MM.1S (cell line): Measurements from ENCODE around the gene ATPAF2.

Experiments
- DNase-seq: peaks from one replicate; pipeline ENCODE4 v3.0.0-alpha.2; 2015
- H2AFZ ChIP-seq: fragments of 300-600 bp; sonication (generic); 2 replicates; pipeline ENCODE4 v1.6.0; 2016; ENCODE audit warnings: antibody characterized with exemption, low read length
- H3F3A ChIP-seq: fragments of 300-600 bp; sonication (generic); 2 replicates; pipeline ENCODE4 v1.6.1; 2016; ENCODE audit warnings: mild to moderate bottlenecking, antibody characterized with exemption, low read length, moderate library complexity, mixed read lengths; ENCODE audit not compliant: insufficient read depth
- H3K27ac ChIP-seq: fragments of 300-600 bp; sonication (generic); 2 replicates; pipeline ENCODE4 v1.5.1; 2016; ENCODE audit warnings: mild to moderate bottlenecking, low read length
- H3K27me3 ChIP-seq: fragments of 300-600 bp; sonication (generic); replicated peaks from 2 replicates; pipeline ENCODE4 v1.6.0; 2016; ENCODE audit warnings: low read length; ENCODE audit not compliant: insufficient read depth
- H3K36me3 ChIP-seq: fragments of 300-600 bp; sonication (generic); replicated peaks from 2 replicates; pipeline ENCODE4 v1.6.1; 2016; ENCODE audit warnings: mild to moderate bottlenecking, low read length, mixed read lengths; ENCODE audit not compliant: insufficient read depth
- H3K4me1 ChIP-seq: fragments of 300-600 bp; sonication (generic); 2 replicates; pipeline ENCODE4 v1.6.1; 2016; ENCODE audit warnings: low read length, mixed read lengths
- H3K4me2 ChIP-seq: fragments of 300-600 bp; sonication (generic); 2 replicates; pipeline ENCODE4 v1.6.0; 2016; ENCODE audit warnings: low read depth, low read length
- H3K4me3 ChIP-seq: fragments of 300-600 bp; sonication (generic); 2 replicates; pipeline ENCODE4 v1.5.1; 2016; ENCODE audit warnings: low read length, mixed read lengths
- H3K79me2 ChIP-seq: fragments of 300-600 bp; sonication (generic); 2 replicates; pipeline ENCODE4 v1.6.1; 2016; ENCODE audit warnings: mixed run types, low read length, mixed read lengths
- H3K9ac ChIP-seq: fragments of 300-600 bp; sonication (generic); 2 replicates; pipeline ENCODE4 v1.6.1; 2016; ENCODE audit warnings: low read length, mixed read lengths
- H3K9me2 ChIP-seq: fragments of 300-600 bp; sonication (generic); replicated peaks from 2 replicates; pipeline ENCODE4 v1.6.1; 2016; ENCODE audit warnings: mild to moderate bottlenecking, low read length, mixed read lengths; ENCODE audit not compliant: insufficient read depth
- H3K9me3 ChIP-seq: fragments of 300-600 bp; sonication (generic); replicated peaks from 2 replicates; pipeline ENCODE4 v1.6.1; 2016; ENCODE audit warnings: mild to moderate bottlenecking, low read length, mixed read lengths; ENCODE audit not compliant: insufficient read depth
- H4K20me1 ChIP-seq: fragments of 300-600 bp; sonication (generic); 2 replicates; pipeline ENCODE4 v1.6.1; 2016; ENCODE audit warnings: mild to moderate bottlenecking, low read length, moderate library complexity, mixed read lengths; ENCODE audit not compliant: insufficient read depth
- EZH2 ChIP-seq: fragments of 300-600 bp; sonication (generic); optimal IDR thresholded peaks from 2 replicates; pipeline ENCODE3; 2017; ENCODE audit warnings: low read depth, mild to moderate bottlenecking, antibody characterized with exemption, low read length, mixed read lengths
- EZH2phosphoT487 ChIP-seq: fragments of 300-600 bp; sonication (generic); IDR thresholded peaks from 2 replicates; pipeline ENCODE4 v1.6.1; 2018; ENCODE audit warnings: antibody characterized with exemption, low read length
- TF ChIP-seq, protein P1 (sequence below): fragments of 300-600 bp; sonication (generic); IDR thresholded peaks from 2 replicates; pipeline ENCODE4 v1.5.1; 2016; ENCODE audit warnings: antibody characterized with exemption, low read length, mixed read lengths

The ATPAF2 gene

GRCh38 chr17:18002171-18002570 is 36.8 kb downstream of the ATPAF2 start:
- H3K4me2 ChIP-seq, result no peak overlapping the region
- no peaks in the 10 kb centered on the region for H3K36me3 ChIP-seq
- no peak overlapping the region for H3K9ac ChIP-seq
- no peaks in the 10 kb centered on the region for H3K9me2 ChIP-seq
- no peak overlapping the region for H3K4me3 ChIP-seq
- H4K20me1 ChIP-seq, result no peaks in the 10 kb centered on the region
- no peaks in the 10 kb centered on the region for H3K79me2 ChIP-seq
- no peaks in the 10 kb centered on the region for H3K4me1 ChIP-seq
- no peak for DNase-seq
- H2AFZ ChIP-seq, result no peak overlapping the region
- no peak overlapping the region for H3K27ac ChIP-seq
- TF ChIP-seq, protein P1, sequence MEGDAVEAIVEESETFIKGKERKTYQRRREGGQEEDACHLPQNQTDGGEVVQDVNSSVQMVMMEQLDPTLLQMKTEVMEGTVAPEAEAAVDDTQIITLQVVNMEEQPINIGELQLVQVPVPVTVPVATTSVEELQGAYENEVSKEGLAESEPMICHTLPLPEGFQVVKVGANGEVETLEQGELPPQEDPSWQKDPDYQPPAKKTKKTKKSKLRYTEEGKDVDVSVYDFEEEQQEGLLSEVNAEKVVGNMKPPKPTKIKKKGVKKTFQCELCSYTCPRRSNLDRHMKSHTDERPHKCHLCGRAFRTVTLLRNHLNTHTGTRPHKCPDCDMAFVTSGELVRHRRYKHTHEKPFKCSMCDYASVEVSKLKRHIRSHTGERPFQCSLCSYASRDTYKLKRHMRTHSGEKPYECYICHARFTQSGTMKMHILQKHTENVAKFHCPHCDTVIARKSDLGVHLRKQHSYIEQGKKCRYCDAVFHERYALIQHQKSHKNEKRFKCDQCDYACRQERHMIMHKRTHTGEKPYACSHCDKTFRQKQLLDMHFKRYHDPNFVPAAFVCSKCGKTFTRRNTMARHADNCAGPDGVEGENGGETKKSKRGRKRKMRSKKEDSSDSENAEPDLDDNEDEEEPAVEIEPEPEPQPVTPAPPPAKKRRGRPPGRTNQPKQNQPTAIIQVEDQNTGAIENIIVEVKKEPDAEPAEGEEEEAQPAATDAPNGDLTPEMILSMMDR, result no peak
- TF ChIP-seq EZH2phosphoT487, result no peak
- no peak for TF ChIP-seq EZH2
- no peaks in the 10 kb centered on the region for H3F3A ChIP-seq
- H3K9me3 ChIP-seq, result no peaks in the 10 kb centered on the region
- no peaks in the 10 kb centered on the region for H3K27me3 ChIP-seq

- Histone ChIP-seq H3K9me3 (no peaks in the 10 kb centered on the region), H3K9ac (no peak overlapping the region), H2AFZ (no peak overlapping the region), H3K4me3 (no peak overlapping the region), H3K79me2 (no peaks in the 10 kb centered on the region), H4K20me1 (no peaks in the 10 kb centered on the region), H3K9me2 (no peaks in the 10 kb centered on the region), H3K27ac (no peak overlapping the region), H3K36me3 (no peaks in the 10 kb centered on the region), H3K4me1 (no peaks in the 10 kb centered on the region), H3K4me2 (no peak overlapping the region), H3K27me3 (no peaks in the 10 kb centered on the region), H3F3A (no peaks in the 10 kb centered on the region)
- no peak for DNase-seq
- TF ChIP-seq, protein P1, result no peak
- TF ChIP-seq EZH2phosphoT487 (no peak), EZH2 (no peak)
These were observed 38.9 kb downstream of the ATPAF2 start for GRCh38 chr17:18000030-18000408.

DNA sequence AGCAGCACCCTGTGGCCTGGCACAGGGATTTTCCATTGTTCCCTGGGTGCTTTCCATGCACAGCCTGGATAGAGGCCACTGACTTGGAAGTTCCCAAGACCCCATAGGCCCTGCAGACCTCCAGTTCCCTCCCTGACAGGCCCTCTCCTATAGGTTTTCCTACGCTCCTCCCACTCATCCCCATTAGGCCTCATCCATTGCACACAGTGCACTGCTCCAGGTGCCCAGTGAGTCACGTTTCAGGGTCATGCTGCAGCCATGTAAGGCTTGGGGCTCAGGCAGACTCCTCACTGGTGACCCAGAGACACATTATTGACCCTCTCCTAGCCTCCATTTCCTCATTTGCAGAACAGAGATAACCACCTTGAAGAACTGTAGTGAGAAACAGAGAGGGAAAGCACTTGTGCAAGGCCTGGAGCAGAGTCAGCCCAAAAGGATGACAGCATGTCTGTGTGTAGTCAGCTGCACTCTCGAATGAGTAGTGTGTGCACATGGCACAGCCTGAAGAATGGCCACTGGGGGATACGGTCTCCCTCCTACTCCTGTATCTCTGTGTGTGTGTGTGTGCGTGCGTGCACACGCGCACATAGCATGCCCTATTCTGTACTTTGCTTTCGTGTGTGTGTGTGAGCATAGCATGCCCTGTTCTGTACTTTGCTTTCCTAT is 39.5 kb downstream of the ATPAF2 start:
- Histone ChIP-seq H3K9me2 (no peaks in the 10 kb centered on the region), H4K20me1 (no peaks in the 10 kb centered on the region), H3K4me2 (no peak overlapping the region), H3K27ac (no peak overlapping the region), H2AFZ (no peak overlapping the region), H3K36me3 (no peaks in the 10 kb centered on the region), H3F3A (no peaks in the 10 kb centered on the region), H3K4me3 (no peak overlapping the region), H3K9me3 (no peaks in the 10 kb centered on the region), H3K79me2 (no peaks in the 10 kb centered on the region), H3K4me1 (no peaks in the 10 kb centered on the region), H3K27me3 (no peaks in the 10 kb centered on the region), H3K9ac (no peak overlapping the region)
- DNase-seq, result no peak
- no peak for TF ChIP-seq EZH2
- TF ChIP-seq, protein P1, result no peak
- no peak for TF ChIP-seq EZH2phosphoT487
